ENCODE measurements around the gene GPR108. TPM values are rescaled to one million over a fixed set of nuclear protein-coding genes. Genes with fewer than 3 reads are reported as not detected.

The GPR108 gene
- total RNA-seq, 1 donor from 2014 or later, result 38.3 TPM

DNA sequence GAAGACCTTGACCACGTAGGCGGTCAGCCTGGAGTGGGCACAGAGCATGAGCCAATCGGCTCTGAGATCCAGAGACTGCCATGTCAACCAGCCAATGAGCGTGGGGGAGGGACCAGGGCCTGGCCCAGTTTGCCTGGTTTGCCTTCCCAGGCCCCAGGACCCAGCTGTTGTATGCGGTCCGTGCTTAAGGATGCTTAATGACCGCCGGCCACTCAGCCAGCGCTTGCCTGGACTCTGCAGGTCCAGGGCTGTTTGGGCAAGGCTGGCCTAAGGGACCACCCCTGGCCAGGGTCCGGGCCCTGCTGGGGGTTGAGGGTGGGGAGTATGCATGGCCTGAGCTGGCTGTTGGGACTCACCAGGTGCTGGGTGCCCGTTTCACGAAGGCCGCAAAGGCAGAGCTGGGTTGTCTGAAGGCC is 44.3 kb downstream of the GPR108 start:
- Mint-ChIP-seq H3K27ac (no peak overlapping the region), H3K36me3 (no peaks in the 10 kb centered on the region), H3K4me3 (no peak overlapping the region), H3K9me3 (peaks cover 3% of the 10 kb centered on the region), H3K4me1 (no peaks in the 10 kb centered on the region), H3K27me3 (ENCODE audit: insufficient read depth, low read depth) (peaks cover 2% of the 10 kb centered on the region)
- Histone ChIP-seq H3K4me3 (no peak overlapping the region), H3K4me2 (no peak overlapping the region), H3K9me3 (ENCODE audit: low read depth) (no peaks in the 10 kb centered on the region), H3K36me3 (no peaks in the 10 kb centered on the region), H2AFZ (replicated peaks) (no peak overlapping the region), H3K4me1 (no peaks in the 10 kb centered on the region), H3K79me2 (ENCODE audit: low read depth) (no peaks in the 10 kb centered on the region), H3K27me3 (no peaks in the 10 kb centered on the region), H4K20me1 (ENCODE audit: low read depth) (no peaks in the 10 kb centered on the region), H3K27ac (no peak overlapping the region), H3F3A (ENCODE audit: low read depth) (no peaks in the 10 kb centered on the region), H3K9ac (no peak overlapping the region)
- no peak for DNase-seq (ENCODE audit: low spot score)
- TF ChIP-seq, protein P1, sequence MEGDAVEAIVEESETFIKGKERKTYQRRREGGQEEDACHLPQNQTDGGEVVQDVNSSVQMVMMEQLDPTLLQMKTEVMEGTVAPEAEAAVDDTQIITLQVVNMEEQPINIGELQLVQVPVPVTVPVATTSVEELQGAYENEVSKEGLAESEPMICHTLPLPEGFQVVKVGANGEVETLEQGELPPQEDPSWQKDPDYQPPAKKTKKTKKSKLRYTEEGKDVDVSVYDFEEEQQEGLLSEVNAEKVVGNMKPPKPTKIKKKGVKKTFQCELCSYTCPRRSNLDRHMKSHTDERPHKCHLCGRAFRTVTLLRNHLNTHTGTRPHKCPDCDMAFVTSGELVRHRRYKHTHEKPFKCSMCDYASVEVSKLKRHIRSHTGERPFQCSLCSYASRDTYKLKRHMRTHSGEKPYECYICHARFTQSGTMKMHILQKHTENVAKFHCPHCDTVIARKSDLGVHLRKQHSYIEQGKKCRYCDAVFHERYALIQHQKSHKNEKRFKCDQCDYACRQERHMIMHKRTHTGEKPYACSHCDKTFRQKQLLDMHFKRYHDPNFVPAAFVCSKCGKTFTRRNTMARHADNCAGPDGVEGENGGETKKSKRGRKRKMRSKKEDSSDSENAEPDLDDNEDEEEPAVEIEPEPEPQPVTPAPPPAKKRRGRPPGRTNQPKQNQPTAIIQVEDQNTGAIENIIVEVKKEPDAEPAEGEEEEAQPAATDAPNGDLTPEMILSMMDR (IDR thresholded peaks at IDR 0.05), result no peak
- no peak for TF ChIP-seq EZH2 (IDR thresholded peaks at IDR 0.05)
- TF ChIP-seq EZH2phosphoT487 (IDR thresholded peaks at IDR 0.05), result no peak

DNA sequence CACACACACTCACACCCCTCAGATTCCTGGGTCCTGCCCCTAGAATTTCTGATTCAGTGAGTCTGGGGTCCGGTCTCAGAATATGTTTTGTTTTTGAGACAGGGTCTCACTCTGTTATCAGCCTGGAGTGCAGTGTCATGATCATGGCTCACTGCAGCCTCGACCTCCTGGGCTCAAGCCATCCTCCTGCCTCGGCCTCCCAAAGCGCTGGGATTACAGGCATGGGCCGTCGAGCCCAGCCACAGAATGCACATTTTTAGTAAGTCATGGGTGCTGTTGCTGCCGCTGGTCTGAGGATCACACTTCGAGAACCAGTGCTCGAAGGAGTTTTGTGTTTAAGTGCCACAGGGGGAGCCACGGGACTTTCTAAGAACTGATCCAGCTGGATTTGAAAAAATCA is 45.4 kb downstream of the GPR108 start:
- H3K9me3 Mint-ChIP-seq, result peaks cover 3% of the 10 kb centered on the region
- no peaks in the 10 kb centered on the region for H3K36me3 Mint-ChIP-seq
- H3K4me1 Mint-ChIP-seq, result no peaks in the 10 kb centered on the region
- no peak for DNase-seq (ENCODE audit: low spot score)
- H3K27me3 Mint-ChIP-seq (ENCODE audit: insufficient read depth, low read depth), result no peaks in the 10 kb centered on the region
- Histone ChIP-seq H3K4me1 (no peaks in the 10 kb centered on the region), H3K4me2 (no peak overlapping the region), H3K79me2 (ENCODE audit: low read depth) (no peaks in the 10 kb centered on the region), H3K36me3 (no peaks in the 10 kb centered on the region), H3K9me3 (ENCODE audit: low read depth) (no peaks in the 10 kb centered on the region), H4K20me1 (ENCODE audit: low read depth) (no peaks in the 10 kb centered on the region), H3K27me3 (no peaks in the 10 kb centered on the region), H3K4me3 (no peak overlapping the region), H3K9ac (no peak overlapping the region), H3K27ac (no peak overlapping the region), H2AFZ (replicated peaks) (no peak overlapping the region), H3F3A (ENCODE audit: low read depth) (no peaks in the 10 kb centered on the region)
- H3K4me3 Mint-ChIP-seq, result no peak overlapping the region
- TF ChIP-seq EZH2phosphoT487 (IDR thresholded peaks at IDR 0.05) (no peak), EZH2 (IDR thresholded peaks at IDR 0.05) (no peak)
- TF ChIP-seq, protein P1 (IDR thresholded peaks at IDR 0.05), result no peak
- peak overlapping the region; percentile 25 for H3K27ac Mint-ChIP-seq

DNA sequence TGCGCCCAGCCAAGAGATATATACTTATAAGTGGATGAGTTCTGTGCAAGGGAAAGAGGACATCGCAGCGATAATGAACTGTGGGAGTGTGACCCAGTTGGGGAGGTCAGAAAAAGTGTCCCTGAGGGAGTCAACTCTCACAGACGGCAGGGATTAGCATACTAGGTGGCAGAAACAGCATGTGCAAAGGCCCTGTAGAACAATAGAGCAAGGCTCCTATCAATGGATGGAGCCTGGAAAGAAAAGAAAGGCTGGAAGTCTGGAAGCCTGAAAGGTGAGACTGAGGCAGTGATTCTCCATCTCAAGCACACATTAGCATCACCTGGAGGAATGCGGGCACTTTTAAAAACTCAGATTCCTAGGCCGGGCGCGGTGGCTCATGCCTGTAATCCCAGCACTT is 46.0 kb downstream of the GPR108 start:
- no peaks in the 10 kb centered on the region for H3K36me3 ChIP-seq
- no peak overlapping the region for H3K27ac ChIP-seq
- no peaks in the 10 kb centered on the region for H3K27me3 Mint-ChIP-seq (ENCODE audit: insufficient read depth, low read depth)
- H3K79me2 ChIP-seq (ENCODE audit: low read depth), result no peaks in the 10 kb centered on the region
- no peaks in the 10 kb centered on the region for H3K27me3 ChIP-seq
- H4K20me1 ChIP-seq (ENCODE audit: low read depth), result no peaks in the 10 kb centered on the region
- no peaks in the 10 kb centered on the region for H3K9me3 ChIP-seq (ENCODE audit: low read depth)
- TF ChIP-seq EZH2 (IDR thresholded peaks at IDR 0.05) (no peak), EZH2phosphoT487 (IDR thresholded peaks at IDR 0.05) (no peak)
- TF ChIP-seq, protein P1 (IDR thresholded peaks at IDR 0.05), result no peak
- H3K27ac Mint-ChIP-seq, result no peak overlapping the region
- H3K4me3 Mint-ChIP-seq, result no peak overlapping the region
- no peaks in the 10 kb centered on the region for H3K36me3 Mint-ChIP-seq
- H3K4me2 ChIP-seq, result no peak overlapping the region
- H3K4me1 ChIP-seq, result no peaks in the 10 kb centered on the region
- no peak for DNase-seq (ENCODE audit: low spot score)
- H3K4me1 Mint-ChIP-seq, result no peaks in the 10 kb centered on the region
- no peak overlapping the region for H3K9ac ChIP-seq
- no peak overlapping the region for H3K4me3 ChIP-seq
- H3K9me3 Mint-ChIP-seq, result peaks cover 3% of the 10 kb centered on the region
- no peak overlapping the region for H2AFZ ChIP-seq (replicated peaks)
- no peaks in the 10 kb centered on the region for H3F3A ChIP-seq (ENCODE audit: low read depth)
